DLD1 (cell line): ENCODE data around the gene GPR142.

ENCODE experiments used
- in situ Hi-C: cut with HindIII; loops from 2 replicates; pipeline ENCODE4 v1.10.0; 2017; ENCODE audit warnings: low sequenced_read_pairs

The GPR142 gene

DNA sequence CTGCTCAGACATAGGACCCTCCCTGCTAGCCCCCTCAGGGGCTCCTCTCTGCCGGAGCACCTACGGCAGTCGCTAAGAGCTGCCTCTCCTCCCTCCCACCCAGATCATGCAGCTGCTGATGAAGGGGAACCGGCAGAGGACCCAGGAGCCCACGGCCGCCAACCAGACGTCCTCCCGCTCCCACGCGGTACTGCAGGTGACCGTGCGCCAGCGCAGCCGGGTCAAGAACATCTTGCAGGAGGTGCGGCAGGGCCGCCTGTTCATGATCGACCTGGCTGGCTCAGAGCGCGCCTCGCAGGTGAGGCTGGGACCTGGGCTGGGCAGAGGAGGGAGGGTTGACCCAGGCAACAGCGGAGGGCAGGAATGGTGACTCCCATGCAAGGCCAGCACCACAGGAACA, 22.6 kb upstream of the GPR142 start:
- in situ Hi-C loops: loop anchor here (5.0 kb wide), 1 partner anchor 42 kb away; no protein-coding TSS in a partner anchor

DNA sequence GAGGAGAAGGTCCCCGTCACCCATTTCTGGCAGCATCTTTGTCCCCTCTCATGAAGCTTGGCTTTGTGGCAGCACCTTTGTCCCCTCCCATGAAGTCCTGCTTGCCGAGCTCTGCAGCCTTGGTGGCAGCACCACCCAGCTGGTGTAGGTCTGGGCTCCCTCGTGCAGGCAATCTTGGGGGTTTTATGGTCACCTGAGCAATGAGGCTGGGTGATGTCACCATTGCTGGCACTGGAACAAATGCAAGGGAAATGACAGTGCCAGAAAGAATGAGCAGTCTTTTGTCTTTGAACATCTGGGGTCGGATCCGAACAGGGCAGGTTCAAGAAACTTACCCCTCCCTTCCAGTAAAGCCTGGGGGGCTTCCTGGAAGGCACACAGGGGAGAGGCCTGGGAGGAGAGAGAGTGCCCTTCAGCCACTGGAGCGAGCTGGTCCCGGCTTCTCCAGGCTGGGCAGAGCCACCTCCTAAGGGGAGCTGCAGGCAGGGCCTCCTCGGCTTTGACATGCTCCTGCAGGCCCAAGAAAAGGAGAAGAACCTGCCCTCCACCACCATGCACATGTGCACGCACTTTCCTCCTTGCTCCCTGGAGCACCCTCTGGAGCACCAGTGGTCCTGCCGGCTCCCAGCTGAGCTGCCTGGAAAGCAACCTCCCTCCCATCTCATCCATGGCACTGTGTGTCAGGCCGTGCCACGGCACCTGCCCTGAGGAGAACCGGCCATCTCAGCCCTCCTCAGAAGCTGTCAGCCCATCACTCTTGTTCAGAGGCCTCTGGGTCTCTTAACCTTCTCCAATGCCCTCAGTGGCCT, 21.7 kb upstream of the GPR142 start:
- in situ Hi-C loops: loop anchor here (5.0 kb wide), 1 partner anchor 43 kb away; no protein-coding TSS in a partner anchor

- in situ Hi-C loops: loop anchor here (5.0 kb wide), 1 partner anchor 45 kb away; no protein-coding TSS in a partner anchor
Observed at GRCh38 chr17:74347646-74348045, 19.7 kb upstream of the GPR142 start.

DNA sequence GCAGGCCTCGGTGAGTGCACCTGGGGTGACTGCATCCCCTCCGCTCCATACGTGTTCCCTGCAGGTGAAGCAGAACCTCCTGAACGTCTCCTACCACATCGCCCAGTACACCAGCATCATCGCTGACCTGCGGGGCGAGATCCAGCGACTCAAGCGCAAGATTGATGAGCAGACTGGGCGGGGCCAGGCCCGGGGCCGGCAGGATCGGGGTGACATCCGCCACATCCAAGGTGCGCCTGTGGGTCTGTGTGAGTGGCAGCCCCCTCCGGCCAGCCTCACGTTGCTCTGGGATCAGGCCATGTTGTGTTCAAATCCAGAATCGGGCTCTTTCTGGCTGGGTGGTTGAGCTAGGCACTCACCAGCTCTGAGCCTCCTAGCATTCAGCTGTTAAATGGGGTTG, 18.2 kb upstream of the GPR142 start:
- in situ Hi-C loops: loop anchor here (5.0 kb wide), 1 partner anchor 47 kb away; no protein-coding TSS in a partner anchor

- in situ Hi-C loops: no loop called here
Observed at GRCh38 chr17:74350486-74350885, 16.8 kb upstream of the GPR142 start.

GRCh38 chr17:74351552-74352210, 15.6 kb upstream of the GPR142 start:
- in situ Hi-C loops: no loop called here

DNA sequence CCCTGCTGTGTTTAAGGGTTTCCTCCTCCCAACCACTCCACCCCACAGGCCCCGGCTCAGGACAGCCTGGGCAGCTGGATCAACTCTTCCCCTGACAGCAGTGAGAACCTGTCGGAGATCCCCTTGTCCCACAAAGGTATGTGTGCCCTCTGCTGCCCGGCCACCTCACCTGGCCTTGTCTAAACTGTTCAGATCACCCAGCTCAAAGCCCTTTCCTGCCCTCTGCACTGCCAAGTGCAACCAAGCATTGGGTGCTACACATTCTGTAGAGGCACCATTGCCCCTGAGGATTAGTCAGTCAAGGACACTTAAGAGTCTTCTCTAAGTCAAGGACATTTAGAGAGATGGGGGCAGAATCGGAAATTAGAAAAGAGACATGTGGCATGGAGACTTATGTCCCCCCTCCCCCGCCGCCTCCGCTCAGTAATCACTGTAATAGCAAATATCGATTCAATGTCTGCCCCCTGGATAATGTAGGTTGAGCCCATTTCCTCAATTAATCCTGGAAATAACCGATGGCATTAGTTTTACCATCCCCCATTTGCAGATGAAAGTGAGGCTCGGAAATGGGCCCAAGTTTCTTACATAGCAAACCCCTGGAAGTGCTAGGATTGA, 13.8 kb upstream of the GPR142 start:
- in situ Hi-C loops: no loop called here

DNA sequence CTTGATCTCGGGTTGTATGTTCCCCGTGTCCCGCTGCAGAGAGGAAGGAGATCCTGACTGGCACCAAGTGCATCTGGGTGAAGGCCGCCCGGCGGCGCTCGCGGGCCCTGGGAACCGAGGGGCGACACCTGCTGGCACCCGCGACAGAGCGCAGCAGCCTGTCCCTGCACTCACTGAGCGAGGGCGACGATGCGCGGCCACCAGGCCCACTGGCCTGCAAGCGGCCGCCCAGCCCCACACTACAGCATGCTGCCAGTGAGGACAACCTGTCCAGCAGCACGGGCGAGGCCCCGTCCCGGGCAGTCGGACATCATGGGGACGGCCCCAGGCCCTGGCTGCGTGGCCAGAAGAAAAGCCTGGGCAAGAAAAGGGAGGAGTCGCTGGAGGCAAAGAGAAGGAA, 13.2 kb upstream of the GPR142 start:
- in situ Hi-C loops: no loop called here

- in situ Hi-C loops: no loop called here
Observed at GRCh38 chr17:74354561-74354960, 12.7 kb upstream of the GPR142 start.

GRCh38 chr17:74355065-74355464, 12.2 kb upstream of the GPR142 start:
- in situ Hi-C loops: no loop called here

DNA sequence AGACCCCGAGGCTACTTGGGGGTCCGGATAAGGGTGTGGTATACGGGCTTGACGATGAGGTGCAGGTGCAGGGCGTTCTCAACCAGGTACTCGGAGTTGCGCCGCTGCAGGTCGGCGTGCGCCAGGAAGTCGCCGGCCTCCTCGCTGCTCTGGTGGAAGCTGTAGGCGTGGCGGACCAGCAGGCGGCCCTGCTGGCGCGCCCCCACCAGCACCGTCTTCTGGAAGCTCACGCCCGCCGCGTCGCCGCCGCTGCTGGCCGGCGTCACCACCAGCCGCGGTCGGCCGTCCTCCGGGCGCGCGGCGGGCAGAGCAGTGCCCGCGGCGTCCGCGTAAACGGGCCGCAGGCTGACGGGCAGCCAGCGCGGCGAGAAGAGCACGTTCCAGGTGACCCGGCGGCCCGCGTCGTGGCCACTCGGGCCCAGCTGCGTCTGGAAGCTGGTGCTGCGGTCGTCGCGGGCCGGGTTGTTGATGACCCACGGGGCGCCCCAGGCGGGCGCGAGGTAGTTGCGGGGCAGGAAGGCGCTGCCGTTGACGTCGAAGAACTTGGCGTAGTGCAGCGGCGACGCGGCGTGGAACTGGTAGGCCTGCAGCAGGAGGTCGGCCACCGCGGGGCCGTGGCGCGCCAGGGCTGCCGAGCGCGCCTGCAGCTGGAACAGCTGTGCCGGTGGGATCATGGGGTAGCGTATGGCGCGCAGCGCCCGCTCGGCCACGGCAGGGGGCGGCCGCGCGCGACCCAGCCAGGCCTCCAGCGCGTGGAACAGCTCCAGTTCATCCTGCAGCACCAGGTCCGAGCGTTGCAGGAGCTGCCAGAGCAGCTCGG, 10.4 kb upstream of the GPR142 start:
- in situ Hi-C loops: no loop called here

GRCh38 chr17:74357466-74357809, 9.9 kb upstream of the GPR142 start:
- in situ Hi-C loops: no loop called here

GRCh38 chr17:74358697-74359096, 8.6 kb upstream of the GPR142 start:
- in situ Hi-C loops: no loop called here

DNA sequence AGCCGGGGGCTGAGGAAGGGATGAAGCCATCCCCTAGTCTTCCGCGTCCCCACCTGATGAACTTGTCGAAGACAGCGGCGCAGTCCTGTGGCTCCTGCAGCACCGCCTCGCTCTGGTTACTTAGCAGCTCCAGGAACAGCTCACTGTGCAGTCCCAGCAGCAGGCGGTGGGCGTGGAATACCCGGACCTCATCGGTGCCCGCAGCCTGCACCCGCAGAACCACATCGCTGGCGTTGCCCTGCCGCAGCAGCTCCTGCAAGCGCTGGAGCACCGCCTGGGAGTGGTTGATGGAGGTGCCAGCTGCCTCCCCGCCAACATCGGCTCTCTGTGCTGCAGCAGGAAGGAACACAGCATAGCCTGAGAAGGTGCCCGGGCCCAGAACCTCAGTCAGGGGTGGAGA, 7.4 kb upstream of the GPR142 start:
- in situ Hi-C loops: no loop called here

DNA sequence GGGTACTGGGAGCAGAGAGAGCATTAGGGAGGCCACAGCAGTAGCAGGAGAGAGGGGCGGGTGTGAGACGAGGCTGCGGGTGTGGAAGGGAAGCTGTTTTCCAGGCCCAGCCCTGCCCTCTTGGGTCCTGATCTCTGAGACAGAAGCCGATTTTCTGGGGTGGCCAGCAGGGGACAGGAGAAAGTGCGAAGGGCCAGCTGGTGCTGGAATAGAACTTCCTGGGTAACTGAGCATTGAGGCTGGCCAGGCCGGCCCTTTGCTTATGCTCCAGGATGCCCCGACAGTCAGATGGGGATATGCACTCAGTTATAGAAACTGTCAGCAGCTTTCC, 6.4 kb upstream of the GPR142 start:
- in situ Hi-C loops: no loop called here

- in situ Hi-C loops: no loop called here
Observed at GRCh38 chr17:74361230-74362068, 5.9 kb upstream of the GPR142 start, which contains the start of gene BTBD17. Gene BTBD17 (minus strand): TSS chr17:74361868. CDS start chr17:74361819, 49 bp downstream.

- in situ Hi-C loops: no loop called here
Observed at GRCh38 chr17:74362069-74362405, 5.3 kb upstream of the GPR142 start.

- in situ Hi-C loops: no loop called here
Observed at GRCh38 chr17:74362810-74363498, 4.4 kb upstream of the GPR142 start.

GRCh38 chr17:74368341-74369081, 1.2 kb downstream of the GPR142 start:
- in situ Hi-C loops: no loop called here
